Measurements from ENCODE around the gene TMPRSS15.

The TMPRSS15 gene

DNA sequence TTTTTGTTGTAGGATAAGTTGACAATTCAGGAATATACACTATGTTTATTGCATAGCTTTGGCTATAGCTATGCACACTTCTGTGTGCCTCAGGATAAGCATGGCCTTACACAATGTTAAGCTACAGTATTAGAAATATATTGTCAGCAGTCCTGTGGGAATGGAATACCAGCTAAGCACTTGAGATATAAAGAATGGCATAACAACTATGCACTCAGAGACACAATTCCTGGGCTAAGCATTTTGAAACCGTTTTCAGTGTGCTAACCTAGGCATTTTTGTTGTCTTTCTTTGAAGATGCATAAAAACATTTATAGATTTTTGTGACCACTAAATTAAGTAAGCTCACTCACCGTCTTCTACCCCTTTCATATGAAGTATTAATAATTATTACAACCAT lies 46.8 kb downstream of the TMPRSS15 start:
- TF ChIP-seq, protein P1, sequence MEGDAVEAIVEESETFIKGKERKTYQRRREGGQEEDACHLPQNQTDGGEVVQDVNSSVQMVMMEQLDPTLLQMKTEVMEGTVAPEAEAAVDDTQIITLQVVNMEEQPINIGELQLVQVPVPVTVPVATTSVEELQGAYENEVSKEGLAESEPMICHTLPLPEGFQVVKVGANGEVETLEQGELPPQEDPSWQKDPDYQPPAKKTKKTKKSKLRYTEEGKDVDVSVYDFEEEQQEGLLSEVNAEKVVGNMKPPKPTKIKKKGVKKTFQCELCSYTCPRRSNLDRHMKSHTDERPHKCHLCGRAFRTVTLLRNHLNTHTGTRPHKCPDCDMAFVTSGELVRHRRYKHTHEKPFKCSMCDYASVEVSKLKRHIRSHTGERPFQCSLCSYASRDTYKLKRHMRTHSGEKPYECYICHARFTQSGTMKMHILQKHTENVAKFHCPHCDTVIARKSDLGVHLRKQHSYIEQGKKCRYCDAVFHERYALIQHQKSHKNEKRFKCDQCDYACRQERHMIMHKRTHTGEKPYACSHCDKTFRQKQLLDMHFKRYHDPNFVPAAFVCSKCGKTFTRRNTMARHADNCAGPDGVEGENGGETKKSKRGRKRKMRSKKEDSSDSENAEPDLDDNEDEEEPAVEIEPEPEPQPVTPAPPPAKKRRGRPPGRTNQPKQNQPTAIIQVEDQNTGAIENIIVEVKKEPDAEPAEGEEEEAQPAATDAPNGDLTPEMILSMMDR (IDR thresholded peaks at IDR 0.05; ENCODE audit: low read depth, low read length, missing control alignments) = no peak
- no peak for DNase-seq (ENCODE audit: low read depth)
- in situ Hi-C loops (cut with HindIII; ENCODE audit: low sequenced_read_pairs) = no loop called here
- H3K4me3 ChIP-seq (ENCODE audit: low read depth, low read length) = no peak overlapping the region

DNA sequence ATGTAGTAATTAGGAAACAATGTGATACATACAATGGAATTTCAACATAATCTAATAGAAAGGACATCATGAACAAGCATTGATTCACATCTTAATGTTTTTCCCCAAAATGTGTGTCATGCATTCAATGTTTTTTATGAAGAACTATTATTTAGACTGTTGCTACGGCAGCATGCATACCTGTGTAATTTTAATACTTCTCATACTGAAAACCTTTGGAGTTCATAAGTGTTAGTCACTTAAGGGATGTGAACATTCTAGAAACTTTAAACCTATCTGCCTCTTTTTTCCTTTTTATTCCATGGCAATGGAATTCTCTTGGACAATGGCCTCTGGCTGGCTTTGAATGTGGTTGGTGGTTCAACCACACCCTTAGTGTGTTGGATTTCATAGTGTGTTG lies 48.6 kb downstream of the TMPRSS15 start:
- no peak overlapping the region for H3K4me3 ChIP-seq (ENCODE audit: low read depth, low read length)
- in situ Hi-C loops (cut with HindIII; ENCODE audit: low sequenced_read_pairs) = no loop called here
- no peak for DNase-seq (ENCODE audit: low read depth)
- TF ChIP-seq, protein P1 (IDR thresholded peaks at IDR 0.05; ENCODE audit: low read depth, low read length, missing control alignments) = no peak

DNA sequence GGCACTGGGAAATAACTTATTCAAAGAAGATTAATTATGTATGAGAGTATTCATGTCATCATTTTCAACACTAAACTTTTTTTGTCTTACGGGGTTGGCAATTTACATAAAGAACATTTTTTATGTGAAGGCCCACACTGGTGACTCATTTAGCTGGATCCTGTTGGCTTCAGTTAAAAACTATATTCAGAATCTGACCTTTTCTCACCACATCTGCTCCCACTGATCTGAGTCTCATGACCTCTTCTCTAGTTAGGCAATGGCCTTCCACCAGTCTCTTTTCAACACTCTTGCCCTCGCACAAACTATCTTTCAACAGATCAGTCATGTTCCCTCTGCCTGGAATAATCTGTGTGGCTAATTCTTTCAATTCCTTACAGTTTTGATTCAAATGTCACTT lies 53.4 kb downstream of the TMPRSS15 start:
- in situ Hi-C loops (cut with HindIII; ENCODE audit: low sequenced_read_pairs) = no loop called here
- TF ChIP-seq, protein P1 (IDR thresholded peaks at IDR 0.05; ENCODE audit: low read depth, low read length, missing control alignments) = no peak
- DNase-seq (ENCODE audit: low read depth) = peak; percentile 35
- no peak overlapping the region for H3K4me3 ChIP-seq (ENCODE audit: low read depth, low read length)

DNA sequence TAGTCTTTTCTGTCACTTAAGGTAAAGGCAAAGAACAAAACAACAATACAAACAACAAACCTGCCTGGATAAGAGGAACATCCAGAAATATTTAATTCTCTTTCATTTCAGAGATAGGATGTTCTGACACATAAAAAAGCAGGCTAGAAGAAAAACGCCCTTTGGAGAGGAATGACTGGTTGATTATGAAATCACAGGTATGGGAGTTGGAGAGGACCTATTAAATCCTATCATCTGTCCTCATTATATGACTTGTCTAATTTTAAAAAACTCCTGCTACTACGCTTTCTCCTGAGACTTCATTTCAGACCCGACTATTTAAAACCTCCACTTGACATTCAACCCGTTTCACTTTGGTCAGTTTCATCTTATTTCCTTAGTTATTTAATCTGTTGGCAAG lies 54.1 kb downstream of the TMPRSS15 start:
- no peak for DNase-seq (ENCODE audit: low read depth)
- H3K4me3 ChIP-seq (ENCODE audit: low read depth, low read length) = no peak overlapping the region
- in situ Hi-C loops (cut with HindIII; ENCODE audit: low sequenced_read_pairs) = no loop called here
- TF ChIP-seq, protein P1 (IDR thresholded peaks at IDR 0.05; ENCODE audit: low read depth, low read length, missing control alignments) = no peak

DNA sequence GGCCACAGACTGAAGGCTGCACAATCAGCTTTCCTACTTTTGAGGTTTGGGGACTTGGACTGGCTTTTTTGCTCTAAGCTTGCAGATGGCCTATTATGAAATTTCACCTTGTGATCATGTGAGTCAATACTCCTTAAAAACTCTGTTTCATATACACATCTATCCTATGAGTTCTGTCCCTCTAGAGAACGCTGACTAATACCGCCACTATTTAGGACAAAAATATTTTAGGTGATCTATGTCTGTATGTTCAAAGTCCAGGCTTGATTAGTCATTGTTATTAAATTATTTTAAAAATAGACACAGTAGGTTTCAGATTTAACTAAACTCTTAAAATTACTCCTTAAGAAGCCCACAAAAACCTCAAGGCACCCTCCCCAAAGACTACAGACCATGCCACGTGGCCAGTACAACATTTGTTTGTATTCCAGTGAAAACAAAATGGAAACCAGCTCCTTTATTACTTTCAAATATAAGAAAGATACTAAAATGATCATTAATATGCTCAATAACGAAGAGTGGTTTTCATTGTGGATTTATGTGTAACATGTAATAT lies 63.1 kb downstream of the TMPRSS15 start:
- H3K4me3 ChIP-seq (ENCODE audit: low read depth, low read length) = no peak overlapping the region
- TF ChIP-seq, protein P1 (IDR thresholded peaks at IDR 0.05; ENCODE audit: low read depth, low read length, missing control alignments) = no peak
- DNase-seq (ENCODE audit: low read depth) = no peak
- in situ Hi-C loops (cut with HindIII; ENCODE audit: low sequenced_read_pairs) = no loop called here

DNA sequence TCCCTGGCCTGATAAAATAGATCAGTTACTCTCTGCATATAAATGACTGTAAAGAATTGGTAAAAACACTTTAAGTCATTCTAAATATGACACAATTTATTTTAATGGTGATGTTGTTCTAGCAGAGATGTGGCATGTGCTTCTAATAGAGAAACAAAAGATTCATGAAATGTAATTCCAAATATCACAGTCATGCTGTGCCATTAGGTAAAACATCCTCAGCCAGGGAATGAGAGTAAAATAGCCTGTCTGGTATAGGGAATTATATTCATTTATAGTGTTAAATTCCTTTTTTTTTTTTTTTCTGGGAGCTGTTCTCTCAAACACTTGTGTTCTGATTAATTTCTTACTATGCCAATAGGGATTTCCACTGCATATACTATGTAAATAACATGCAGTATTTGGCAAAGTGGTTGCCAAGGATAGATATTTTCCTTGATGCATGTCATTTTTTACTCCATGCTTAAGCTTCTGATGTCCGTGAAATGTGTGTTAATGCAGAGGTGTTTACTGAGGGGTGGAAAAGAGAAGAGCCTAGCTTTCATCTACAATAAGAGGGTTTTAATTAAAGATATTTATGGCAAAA lies 67.8 kb downstream of the TMPRSS15 start:
- in situ Hi-C loops (cut with HindIII; ENCODE audit: low sequenced_read_pairs) = no loop called here
- no peak for DNase-seq (ENCODE audit: low read depth)

More for the DNA sequence above, 67.8 kb downstream of the TMPRSS15 start:
- no peak overlapping the region for H3K4me3 ChIP-seq (ENCODE audit: low read depth, low read length)
- TF ChIP-seq, protein P1 (IDR thresholded peaks at IDR 0.05; ENCODE audit: low read depth, low read length, missing control alignments) = no peak
